Erythroblast (primary cell): ENCODE measurements around the gene PTCD2.

Experiments used
- DNase-seq, 2 experiments: peaks; one replicate each; lab custom pipeline; 2025; lab: John Stamatoyannopoulos, UW
- GATA1 ChIP-seq: IDR thresholded peaks from 2 replicates; pipeline ENCODE4 v1.6.1; 2011; ENCODE audit warnings: low read depth, mild to moderate bottlenecking, control low read depth, low read length, moderate library complexity
- POLR2A ChIP-seq: IDR thresholded peaks from 2 replicates; pipeline ENCODE4 v1.6.1; 2011; ENCODE audit warnings: mild to moderate bottlenecking, low read length

The PTCD2 gene

DNA sequence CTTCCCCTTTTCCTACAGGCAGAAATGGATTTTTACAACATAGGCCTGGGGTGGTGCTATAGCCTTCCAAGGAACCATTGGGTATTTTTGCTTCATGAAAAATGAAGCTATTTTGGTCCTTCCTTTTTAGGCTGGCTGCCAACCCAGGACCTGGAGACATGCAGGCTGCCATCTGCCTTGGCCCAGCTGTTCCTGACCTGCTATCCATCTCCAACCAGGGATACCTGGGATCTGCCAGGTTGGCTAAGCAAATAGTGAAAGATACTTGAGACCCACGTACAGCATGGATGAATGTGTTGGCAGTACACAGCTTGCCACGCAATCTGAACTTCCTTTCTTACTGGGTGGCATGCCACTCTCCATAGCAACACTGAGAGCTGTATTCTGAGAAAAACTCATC lies 31.2 kb upstream of the PTCD2 start:
- DNase-seq: no peak
- TF ChIP-seq POLR2A (no peak), GATA1 (no peak)

DNA sequence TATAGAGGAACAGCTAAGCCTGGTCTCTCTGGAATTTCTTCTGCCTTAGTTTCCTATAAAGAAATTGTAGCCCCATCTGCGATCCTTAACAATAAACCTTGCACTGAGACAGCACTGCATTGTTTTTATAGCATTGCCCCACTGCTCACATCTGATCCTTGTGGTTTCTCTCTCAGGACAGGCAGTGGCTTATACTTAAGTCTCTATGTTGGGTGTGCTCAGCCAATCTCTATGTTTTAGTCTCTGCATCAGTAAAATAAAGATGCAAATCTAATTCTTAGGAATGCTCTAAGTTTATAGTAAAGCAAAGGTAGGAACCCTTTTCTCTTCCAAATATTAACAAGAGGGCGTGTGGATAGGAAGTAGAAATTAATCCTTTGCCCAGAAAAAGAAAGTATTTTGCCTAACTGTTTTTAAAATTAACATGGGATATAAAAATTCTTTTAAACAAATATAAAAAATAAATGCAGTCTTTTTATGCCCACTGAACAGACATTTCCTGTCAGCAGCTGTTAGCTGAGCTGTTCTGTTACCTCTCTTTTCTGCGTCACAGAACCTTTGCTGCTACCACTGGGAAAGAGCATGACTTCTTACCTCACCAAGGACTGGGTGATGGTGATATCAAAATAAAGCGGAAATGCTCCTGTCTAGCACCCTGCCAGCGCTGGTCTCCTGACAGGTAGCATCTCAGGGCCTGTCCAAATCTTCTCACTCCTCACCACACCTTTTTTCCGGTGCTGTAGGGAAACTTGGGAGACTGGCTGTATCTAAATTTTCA lies 29.6 kb upstream of the PTCD2 start:
- DNase-seq: no peak
- TF ChIP-seq GATA1 (no peak), POLR2A (no peak)

DNA sequence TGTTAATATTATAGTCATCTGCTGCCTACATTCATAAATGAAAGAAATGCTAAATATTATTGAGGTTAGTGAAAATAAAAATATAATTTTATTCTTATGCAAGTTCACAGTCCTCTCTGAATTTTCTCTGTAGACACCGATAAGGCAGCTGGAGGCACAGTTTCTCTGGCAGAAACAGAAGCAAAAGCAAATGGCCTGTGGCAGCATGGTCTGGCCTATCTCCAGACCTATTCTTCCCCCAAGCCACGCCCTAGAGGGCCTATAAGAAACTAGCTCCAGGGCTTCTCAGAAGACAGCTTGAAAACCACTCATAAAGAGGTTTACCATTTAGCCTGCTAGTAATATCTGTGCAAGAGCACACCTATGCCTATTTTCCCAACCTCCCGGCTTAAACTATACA lies 28.6 kb upstream of the PTCD2 start:
- TF ChIP-seq POLR2A: no peak
- TF ChIP-seq GATA1: no peak
- peak; percentile 18 to 36 for DNase-seq

DNA sequence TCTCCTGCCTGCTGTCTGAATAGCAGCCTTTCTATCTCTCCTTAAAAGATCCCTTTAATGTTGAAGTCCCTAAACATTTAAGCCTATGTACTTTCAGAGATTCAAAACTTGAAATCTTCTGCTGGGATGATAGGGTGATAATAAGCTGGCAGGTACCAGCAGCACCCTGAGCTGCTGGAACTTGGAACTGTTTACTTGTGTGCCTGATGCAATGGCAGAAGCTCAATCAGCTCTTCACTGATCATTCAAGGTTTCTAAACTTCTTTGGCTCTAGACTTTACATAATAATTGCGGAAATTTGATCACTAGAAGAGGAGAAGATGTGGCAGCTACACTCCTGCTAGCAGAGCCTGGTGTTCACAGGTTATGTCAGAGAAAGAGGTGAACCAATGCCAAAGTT lies 27.8 kb upstream of the PTCD2 start:
- no peak for TF ChIP-seq GATA1
- no peak for TF ChIP-seq POLR2A
- DNase-seq: no peak

DNA sequence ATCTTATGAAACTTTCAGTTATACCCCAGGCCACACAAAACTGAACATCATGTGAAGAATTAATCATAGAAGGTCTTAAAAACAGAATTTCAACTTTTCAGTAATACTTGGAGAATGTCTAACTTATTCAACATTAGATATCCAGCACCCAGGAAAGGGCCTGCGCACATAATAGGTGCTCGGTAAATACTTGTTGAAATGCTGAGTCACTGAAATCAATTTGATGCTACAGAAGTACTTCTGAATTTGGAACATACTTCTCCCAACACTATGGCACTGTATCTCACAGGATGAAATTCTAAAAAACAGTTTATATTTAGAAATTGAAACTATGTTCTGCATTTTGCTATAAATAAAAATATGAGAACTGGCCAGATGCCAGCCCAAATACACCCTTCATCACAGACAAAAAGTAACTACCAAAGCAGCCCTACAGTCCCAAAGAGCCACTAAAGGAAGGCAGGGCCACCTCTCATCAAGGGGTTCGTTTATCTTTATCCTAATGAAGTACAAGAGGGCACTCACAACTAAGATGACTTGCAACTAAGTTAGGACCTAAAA lies 26.6 kb upstream of the PTCD2 start:
- no peak for DNase-seq
- TF ChIP-seq GATA1 (no peak), POLR2A (no peak)

DNA sequence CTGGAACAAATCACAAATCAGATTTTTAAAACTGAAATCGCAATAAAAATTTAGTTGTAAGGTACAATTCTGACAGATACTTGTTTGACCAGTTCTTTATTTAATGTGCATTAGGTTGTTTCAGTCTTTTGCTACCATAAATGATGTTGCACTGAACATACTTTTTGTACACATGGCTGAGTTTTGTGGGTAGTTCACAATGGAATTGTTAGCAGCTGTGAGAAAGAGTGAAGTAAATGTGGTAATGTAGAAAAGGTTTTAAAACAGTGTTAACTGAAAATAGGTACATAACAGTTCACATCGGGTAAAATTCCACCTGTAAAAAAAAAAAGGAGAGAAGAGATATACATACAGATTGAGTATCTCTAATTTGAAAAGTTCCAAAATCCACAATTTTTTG lies 25.7 kb upstream of the PTCD2 start:
- TF ChIP-seq GATA1 (no peak), POLR2A (no peak)
- no peak for DNase-seq

DNA sequence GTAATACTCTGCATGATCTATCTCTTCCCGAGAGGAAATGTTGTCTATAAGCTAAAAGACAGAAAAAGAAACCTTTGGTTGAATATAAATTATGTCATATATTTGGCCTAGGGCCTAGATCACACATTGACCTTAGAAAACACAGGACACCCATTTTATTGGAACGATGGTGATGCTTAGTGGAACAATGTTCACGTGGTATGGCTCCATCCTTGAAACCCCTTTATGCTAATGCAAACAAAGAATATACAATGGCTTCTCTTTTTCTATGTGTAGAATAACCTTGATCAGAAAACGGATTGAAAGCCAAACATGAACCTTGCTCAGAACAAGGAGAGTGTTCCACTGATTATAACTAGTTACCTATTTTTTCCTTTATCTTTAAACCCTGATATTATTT lies 24.6 kb upstream of the PTCD2 start:
- TF ChIP-seq GATA1: no peak
- TF ChIP-seq POLR2A: no peak
- no peak for DNase-seq

DNA sequence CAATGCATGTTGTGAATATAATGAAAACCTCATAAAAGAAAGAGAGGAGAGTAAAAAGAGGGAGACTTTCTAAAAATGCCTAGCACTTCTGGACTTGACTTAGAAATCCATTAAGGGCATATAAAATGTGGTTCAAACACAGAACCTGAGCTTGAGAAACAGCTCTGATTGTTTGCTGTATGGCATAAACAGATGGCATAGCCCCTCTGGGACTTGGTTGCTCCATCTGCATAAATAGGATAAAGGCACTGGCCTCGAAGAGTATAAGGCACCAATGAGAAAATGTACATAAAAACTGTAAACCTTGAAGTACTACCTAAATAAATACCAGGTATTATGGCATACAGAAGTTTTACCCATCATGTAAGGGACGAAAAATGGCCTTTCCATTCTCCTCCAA lies 23.9 kb upstream of the PTCD2 start:
- no peak for DNase-seq
- TF ChIP-seq GATA1: no peak
- no peak for TF ChIP-seq POLR2A

DNA sequence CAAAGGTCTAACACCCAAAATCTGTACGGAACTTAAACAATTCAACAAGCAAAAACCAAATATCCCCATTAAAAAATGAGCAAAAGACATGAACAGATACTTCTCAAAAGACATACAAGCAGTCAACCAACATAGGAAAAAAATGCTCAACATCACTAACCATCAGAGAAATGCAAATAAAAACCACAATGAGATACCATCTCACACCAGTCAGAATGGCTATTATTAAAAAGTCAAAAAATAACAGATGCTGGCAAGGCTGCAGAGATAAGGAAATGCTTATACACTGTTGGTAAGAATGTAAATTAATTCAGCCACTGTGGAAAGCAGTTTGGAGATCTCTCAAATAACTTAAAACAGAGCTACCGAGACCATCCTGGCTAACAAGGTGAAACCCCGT lies 22.0 kb upstream of the PTCD2 start:
- DNase-seq: peak in 1 of 2 experiments; percentile 20

DNA sequence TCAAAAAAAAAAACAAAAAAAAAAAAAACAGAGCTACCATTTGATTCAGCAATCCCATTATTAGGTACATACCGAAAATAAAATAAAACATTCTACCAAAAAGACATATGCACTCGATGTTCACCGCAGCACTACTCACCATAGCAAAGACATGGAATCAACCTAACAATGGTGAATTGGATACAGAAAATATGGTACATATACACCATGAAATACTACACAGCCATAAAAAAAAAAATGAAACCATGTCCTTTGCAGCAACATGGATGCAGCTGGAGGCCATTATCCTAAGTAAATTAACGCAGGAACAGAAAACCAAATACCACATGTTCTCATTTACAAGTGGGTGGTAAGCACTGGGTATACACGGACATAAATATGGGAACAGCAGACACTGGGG lies 21.5 kb upstream of the PTCD2 start:
- DNase-seq: no peak
- no peak for TF ChIP-seq GATA1
- no peak for TF ChIP-seq POLR2A

DNA sequence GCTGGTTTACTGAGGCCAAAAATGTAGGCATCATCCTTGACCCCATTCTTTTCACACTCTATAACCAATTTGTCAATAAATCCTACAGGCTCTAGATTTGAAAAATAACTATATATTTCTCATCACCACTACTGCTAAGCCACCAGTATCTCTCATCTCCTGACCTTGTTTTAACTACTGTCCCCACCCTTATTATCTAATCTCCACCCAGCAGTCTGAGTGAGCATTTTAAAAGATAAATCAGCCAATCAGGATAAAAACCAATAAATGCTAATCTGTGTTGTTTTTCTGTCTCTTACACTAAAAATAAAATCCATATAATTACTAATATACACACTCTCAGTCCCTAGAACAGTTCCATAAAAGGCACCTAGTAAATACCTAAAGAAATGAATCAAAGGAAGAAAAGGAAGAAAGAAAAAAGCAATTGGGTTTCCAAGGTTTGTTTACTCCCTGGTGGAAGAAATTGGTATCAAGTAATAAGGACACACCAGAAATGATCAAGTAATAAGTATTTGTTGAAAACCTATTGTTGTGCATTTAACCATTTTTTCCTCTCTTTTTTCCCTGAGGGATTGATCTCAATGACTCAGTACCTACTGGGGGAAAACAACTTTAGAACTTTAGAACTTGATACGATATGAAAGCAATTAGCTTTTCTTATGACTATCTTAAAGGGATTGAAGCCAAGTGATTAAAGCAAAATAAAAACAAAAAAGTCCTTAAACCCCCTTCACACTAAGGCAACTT lies 19.4 kb upstream of the PTCD2 start:
- peak; percentile 38 to 77 for DNase-seq
- TF ChIP-seq POLR2A (no peak), GATA1 (no peak)

DNA sequence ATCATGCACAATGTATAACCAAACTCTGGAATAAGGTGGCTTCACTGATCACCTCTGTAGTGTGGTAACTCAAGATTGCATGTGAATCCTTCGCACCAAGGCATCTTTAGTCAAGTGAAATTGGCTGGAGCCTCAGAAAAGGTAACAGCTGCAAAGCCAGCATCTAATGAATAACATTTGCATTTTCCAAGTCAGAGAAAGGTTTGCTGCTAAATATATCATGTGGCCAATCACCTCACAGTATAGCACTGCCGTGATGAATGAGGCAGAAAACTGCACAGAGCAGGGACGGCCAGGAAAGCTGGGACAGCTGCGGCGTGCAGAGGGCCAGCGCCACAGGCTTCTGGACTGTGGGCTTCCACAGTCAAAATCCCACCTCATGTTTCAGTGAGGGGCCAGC lies 18.6 kb upstream of the PTCD2 start:
- TF ChIP-seq POLR2A (no peak), GATA1 (no peak)
- DNase-seq: no peak

DNA sequence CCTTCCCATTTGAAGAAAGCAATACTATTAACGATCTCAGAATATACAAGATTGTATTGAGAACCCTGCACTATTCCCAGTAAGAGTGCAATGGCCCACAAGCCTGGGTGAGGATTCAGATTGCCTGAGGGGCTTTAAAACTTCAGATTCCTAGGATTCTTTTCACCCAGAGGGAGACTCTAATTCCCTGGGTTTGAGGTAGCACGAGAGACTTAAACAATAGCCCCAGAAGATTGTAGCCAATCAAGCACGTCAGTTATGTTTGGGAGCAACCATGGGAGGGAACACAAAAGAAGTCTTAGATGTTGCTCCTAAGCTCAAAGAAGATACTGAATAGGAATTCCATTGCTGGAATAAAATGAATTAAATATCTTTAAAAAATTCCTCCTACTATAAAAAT lies 18.0 kb upstream of the PTCD2 start:
- no peak for TF ChIP-seq POLR2A
- TF ChIP-seq GATA1: no peak
- DNase-seq: no peak
